ENCODE data around the gene PDE5A.

PDE5A gene

DNA sequence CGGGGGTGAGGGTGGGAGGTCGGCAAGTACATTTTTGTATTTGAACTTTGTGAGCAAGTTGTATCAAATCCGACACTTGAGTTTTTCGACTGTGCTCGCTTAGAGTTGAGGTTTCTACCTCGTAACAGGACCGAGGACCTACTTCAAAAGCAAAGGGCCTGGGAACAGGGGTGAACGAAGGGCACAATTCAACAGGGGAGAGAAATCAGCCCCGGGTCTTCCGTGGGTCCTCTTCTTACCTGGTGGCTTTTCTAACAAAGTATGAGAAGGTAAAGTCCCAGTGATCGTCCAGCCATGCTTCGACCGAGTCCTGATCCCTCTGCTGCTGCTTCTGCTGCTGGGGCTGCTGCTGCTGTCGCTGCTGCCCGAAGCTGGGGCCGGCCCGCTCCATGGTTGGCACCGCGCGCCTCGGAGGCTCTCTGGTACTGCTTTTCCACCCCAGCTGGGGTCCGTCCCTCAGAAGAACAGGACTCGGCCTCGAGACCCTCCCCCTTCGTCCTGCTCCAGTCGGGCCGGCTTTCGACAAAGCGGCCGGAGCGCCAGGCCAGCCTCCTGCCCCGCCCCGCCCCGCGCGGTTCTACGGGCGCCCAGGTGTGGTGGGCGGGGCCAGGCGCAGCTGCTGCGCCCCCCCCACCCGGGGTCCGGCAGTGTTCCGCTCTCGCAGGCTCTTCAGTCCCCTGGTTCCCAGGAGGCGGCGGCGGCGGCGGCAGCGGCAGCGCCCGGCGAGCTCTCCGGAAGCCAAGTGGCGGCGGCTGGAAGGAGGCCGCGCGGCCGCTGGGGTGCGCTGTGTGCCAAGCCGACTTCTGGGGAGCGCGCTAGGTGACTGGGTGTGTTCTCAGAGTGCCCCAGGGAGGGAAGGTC is at the start of gene PDE5A:
Gene PDE5A (minus strand): TSS at position 524 of the 861 bp plus-strand sequence. CDS start 133 bp downstream, at position 391.
- ChIA-PET POLR2A (no interaction called here), CTCF (interaction anchor here (0.6 to 3.6 kb wide), 83 partner anchors 8 to 647 kb away, joined by 3 to 159 read pairs (median 4); no protein-coding TSS in a partner anchor)
- TF ChIP-seq, protein P1, sequence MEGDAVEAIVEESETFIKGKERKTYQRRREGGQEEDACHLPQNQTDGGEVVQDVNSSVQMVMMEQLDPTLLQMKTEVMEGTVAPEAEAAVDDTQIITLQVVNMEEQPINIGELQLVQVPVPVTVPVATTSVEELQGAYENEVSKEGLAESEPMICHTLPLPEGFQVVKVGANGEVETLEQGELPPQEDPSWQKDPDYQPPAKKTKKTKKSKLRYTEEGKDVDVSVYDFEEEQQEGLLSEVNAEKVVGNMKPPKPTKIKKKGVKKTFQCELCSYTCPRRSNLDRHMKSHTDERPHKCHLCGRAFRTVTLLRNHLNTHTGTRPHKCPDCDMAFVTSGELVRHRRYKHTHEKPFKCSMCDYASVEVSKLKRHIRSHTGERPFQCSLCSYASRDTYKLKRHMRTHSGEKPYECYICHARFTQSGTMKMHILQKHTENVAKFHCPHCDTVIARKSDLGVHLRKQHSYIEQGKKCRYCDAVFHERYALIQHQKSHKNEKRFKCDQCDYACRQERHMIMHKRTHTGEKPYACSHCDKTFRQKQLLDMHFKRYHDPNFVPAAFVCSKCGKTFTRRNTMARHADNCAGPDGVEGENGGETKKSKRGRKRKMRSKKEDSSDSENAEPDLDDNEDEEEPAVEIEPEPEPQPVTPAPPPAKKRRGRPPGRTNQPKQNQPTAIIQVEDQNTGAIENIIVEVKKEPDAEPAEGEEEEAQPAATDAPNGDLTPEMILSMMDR (IDR thresholded peaks at IDR 0.05; ENCODE audit: insufficient read depth, low read length, missing control alignments): peak; percentile 88
- DNase-seq (ENCODE audit: low read depth, low spot score): no peak
- peak within 1 kb of the TSS; percentile 88 for H3K4me3 ChIP-seq (ENCODE audit: low read depth, low read length)

GRCh38 chr4:119676101-119676500 is 47.5 kb upstream of the PDE5A start:
- POLR2A ChIA-PET: no interaction called here

GRCh38 chr4:119675391-119675790 is 46.8 kb upstream of the PDE5A start:
- ChIA-PET CTCF (interaction anchor here (1.3 kb wide), 1 partner anchor 9 kb away, joined by 3 read pairs; no protein-coding TSS in a partner anchor), POLR2A (no interaction called here)
- TF ChIP-seq, protein P1 (IDR thresholded peaks at IDR 0.05; ENCODE audit: insufficient read depth, low read length, missing control alignments): no peak
- DNase-seq (ENCODE audit: low read depth, low spot score): no peak
- no peak overlapping the region for H3K4me3 ChIP-seq (ENCODE audit: low read depth, low read length)

More at GRCh38 chr4:119676101-119676500, 47.5 kb upstream of the PDE5A start:
- H3K4me3 ChIP-seq (ENCODE audit: low read depth, low read length): no peak overlapping the region
- TF ChIP-seq, protein P1 (IDR thresholded peaks at IDR 0.05; ENCODE audit: insufficient read depth, low read length, missing control alignments): no peak
- no peak for DNase-seq (ENCODE audit: low read depth, low spot score)
- CTCF ChIA-PET: interaction anchor here (1.2 to 1.3 kb wide), 2 partner anchors 8 to 47 kb away, joined by 3 to 4 read pairs; partner anchors contain the start of gene PDE5A

DNA sequence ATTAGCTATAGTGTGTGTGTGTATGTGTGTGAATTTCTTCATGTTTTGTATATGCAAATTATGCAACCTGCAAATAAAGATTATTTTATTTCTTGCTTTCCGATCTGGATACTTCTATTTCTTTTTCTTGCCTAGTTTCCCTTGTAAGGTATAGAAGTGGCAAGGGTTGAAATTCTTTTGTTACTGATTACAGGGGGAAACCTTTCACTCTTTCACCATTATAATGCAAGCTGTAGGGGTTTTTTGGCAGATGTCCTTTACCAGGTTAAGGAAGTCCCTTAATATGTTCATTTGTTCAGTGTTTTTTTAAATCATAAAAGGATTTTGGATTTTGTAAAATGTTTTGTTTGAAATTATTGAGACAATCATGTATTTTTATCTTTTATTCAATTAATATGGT is 44.3 kb upstream of the PDE5A start:
- POLR2A ChIA-PET: no interaction called here
- CTCF ChIA-PET: no interaction called here
- H3K4me3 ChIP-seq (ENCODE audit: low read depth, low read length): no peak overlapping the region
- no peak for DNase-seq (ENCODE audit: low read depth, low spot score)
- TF ChIP-seq, protein P1 (IDR thresholded peaks at IDR 0.05; ENCODE audit: insufficient read depth, low read length, missing control alignments): no peak

DNA sequence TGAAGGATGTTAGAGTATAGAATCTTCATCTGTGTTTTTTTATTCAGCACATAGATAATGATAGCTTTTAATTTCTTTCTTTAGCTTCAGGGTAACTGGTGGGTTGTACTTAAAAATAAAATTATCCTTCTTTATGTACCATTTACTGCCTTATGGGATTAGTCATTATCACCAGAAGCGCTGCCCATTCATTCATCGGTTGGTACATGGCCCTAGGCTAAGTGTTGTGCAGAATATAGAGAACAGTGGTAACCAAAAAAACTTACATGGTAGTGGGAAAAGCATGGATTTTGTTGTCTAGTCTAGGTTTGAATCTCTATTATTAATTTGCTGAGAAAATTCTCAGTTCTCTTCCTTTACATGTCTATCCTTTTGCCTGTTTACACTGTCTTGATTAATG is 43.5 kb upstream of the PDE5A start:
- POLR2A ChIA-PET: no interaction called here
- DNase-seq (ENCODE audit: low read depth, low spot score): no peak
- H3K4me3 ChIP-seq (ENCODE audit: low read depth, low read length): no peak overlapping the region
- CTCF ChIA-PET: no interaction called here
- TF ChIP-seq, protein P1 (IDR thresholded peaks at IDR 0.05; ENCODE audit: insufficient read depth, low read length, missing control alignments): no peak

GRCh38 chr4:119671205-119671604 is 42.6 kb upstream of the PDE5A start:
- CTCF ChIA-PET: no interaction called here
- TF ChIP-seq, protein P1 (IDR thresholded peaks at IDR 0.05; ENCODE audit: insufficient read depth, low read length, missing control alignments): no peak
- POLR2A ChIA-PET: no interaction called here
- no peak for DNase-seq (ENCODE audit: low read depth, low spot score)
- H3K4me3 ChIP-seq (ENCODE audit: low read depth, low read length): no peak overlapping the region
